Astrocyte of the spinal cord (primary cell): ENCODE results near the gene RAB17.

Source experiments
- DNase-seq: peaks from one replicate; pipeline ENCODE4 v3.0.0; 2011; ENCODE audit warnings: low read depth, low spot score
- H3K4me3 ChIP-seq: 2 replicates; pipeline ENCODE4 v1.5.1; 2011; ENCODE audit warnings: low read depth, mild to moderate bottlenecking, low read length, moderate library complexity
- CTCF ChIP-seq: IDR thresholded peaks from 2 replicates; pipeline ENCODE4 v1.5.1; 2012; ENCODE audit warnings: low read depth, mild to moderate bottlenecking, low read length, inconsistent platforms
- in situ Hi-C: cut with HindIII; loops from 2 replicates; pipeline ENCODE4 v1.10.0; 2017; ENCODE audit warnings: low sequenced_read_pairs

RAB17 gene

GRCh38 chr2:237581751-237582746 lies 8.5 kb downstream of the RAB17 start:
- DNase-seq, result peak; percentile 67
- TF ChIP-seq CTCF, result peak; percentile 63
- peak overlapping the region; percentile 8 for H3K4me3 ChIP-seq
- in situ Hi-C loops, result no loop called here

GRCh38 chr2:237581326-237581725 lies 9.2 kb downstream of the RAB17 start:
- in situ Hi-C loops, result no loop called here
- H3K4me3 ChIP-seq, result no peak overlapping the region
- DNase-seq, result no peak
- no peak for TF ChIP-seq CTCF

DNA sequence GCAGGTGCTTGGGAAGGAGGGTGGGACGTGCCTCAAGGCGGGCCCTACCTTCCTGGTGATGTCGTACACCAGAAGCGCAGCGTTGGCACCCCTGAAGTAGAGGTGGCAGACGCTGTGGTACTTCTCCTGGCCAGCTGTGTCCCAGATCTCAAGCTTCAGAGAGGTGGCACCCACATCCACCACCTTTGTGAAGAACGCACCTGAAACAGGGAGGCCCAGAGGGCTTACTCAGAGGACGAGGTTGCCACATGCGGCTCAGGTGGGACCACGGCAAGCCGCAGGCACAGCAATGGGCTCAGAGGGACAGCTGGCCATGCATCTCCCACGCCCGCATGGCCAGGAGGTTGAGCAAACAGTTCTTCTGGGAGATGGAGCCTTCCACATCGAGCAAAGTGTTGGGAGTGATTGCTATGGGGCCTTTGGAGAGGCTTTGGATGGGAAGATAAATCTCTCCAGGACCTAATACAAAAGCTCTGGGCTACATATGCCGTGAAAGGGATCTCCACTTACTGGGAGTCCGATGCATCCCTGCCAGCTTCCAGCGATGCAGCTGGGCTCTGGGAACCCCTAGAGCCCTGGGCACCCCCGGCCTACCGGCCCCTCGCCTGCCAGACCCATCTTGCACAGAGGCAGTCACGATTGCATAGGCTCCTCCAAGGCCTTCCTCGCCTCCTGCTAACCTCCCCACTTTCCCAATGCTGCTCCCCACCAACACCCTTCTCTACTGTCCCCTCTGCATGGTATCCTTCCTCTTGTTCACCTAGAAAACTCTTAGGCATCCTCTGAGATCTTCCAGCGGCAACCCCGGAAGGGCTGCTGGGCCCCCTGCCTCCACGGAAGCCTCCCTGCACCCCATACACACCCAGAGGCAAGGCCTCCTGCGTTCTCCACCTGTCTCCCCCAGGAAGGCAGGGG lies 12.3 kb downstream of the RAB17 start:
- H3K4me3 ChIP-seq, result no peak overlapping the region
- DNase-seq, result no peak
- in situ Hi-C loops, result no loop called here
- no peak for TF ChIP-seq CTCF

GRCh38 chr2:237577458-237577857 lies 13.1 kb downstream of the RAB17 start:
- no peak overlapping the region for H3K4me3 ChIP-seq
- no peak for DNase-seq
- no peak for TF ChIP-seq CTCF
- in situ Hi-C loops, result no loop called here

- in situ Hi-C loops, result no loop called here
- no peak for DNase-seq
- TF ChIP-seq CTCF, result no peak
- H3K4me3 ChIP-seq, result no peak overlapping the region
Measured at GRCh38 chr2:237576974-237577373, 13.6 kb downstream of the RAB17 start.
